K562 (cell line): ENCODE results near the gene PGS1. TPM values are rescaled to one million over a fixed set of nuclear protein-coding genes. Genes with fewer than 3 reads are reported as not detected.

Experiments
- BRD9 ChIP-seq: fragments of 450-650 bp; IDR thresholded peaks from 2 replicates; pipeline ENCODE4 v1.6.1; 2018; ENCODE audit warnings: low read depth; ENCODE audit not compliant: partially characterized antibody
- CTBP1 ChIP-seq: fragments of 450-650 bp; IDR thresholded peaks from 2 replicates; pipeline ENCODE4 v1.6.1; 2016; ENCODE audit warnings: borderline replicate concordance
- ELF2 ChIP-seq: fragments of 250-450 bp; sonication (Bioruptor Pico); IDR thresholded peaks from 2 replicates; pipeline ENCODE4 v1.5.0; 2021; ENCODE audit warnings: mild to moderate bottlenecking
- HNRNPUL1 ChIP-seq: fragments of 200-400 bp; formaldehyde crosslinking; IDR thresholded peaks from 2 replicates; pipeline ENCODE4 v1.6.1; 2017; ENCODE audit warnings: low read length
- KLF13 ChIP-seq: fragments of 450-650 bp; IDR thresholded peaks from 2 replicates; pipeline ENCODE4 v1.6.1; 2016; ENCODE audit warnings: missing genetic modification characterization, low read depth, mild to moderate bottlenecking, missing compliant biosample characterization, moderate library complexity, borderline replicate concordance
- MAX ChIP-seq: sonication (generic); formaldehyde crosslinking; IDR thresholded peaks from 2 replicates; pipeline ENCODE4 v1.9.0; 2022; ENCODE audit warnings: mild to moderate bottlenecking, missing genetic modification reagents
- NFATC3 ChIP-seq: fragments of 450-650 bp; IDR thresholded peaks from 2 replicates; pipeline ENCODE4 v1.6.1; 2017; ENCODE audit warnings: mild to moderate bottlenecking
- NR4A1 ChIP-seq, 2 experiments: fragments of 250-450 bp in 1 of 2; fragments of 450-650 bp in 1 of 2; sonication (Bioruptor Pico) in 1 of 2; IDR thresholded peaks; 2 replicates each; pipeline versions ENCODE4 v1.4.0 to v1.6.1; 2016 to 2020; ENCODE audit warnings: mild to moderate bottlenecking in 2 of 2, missing compliant biosample characterization in 1 of 2, missing genetic modification characterization in 1 of 2, moderate library complexity in 1 of 2
- PTBP1 ChIP-seq: fragments of 200-400 bp; formaldehyde crosslinking; IDR thresholded peaks from 2 replicates; pipeline ENCODE4 v1.6.1; 2017; ENCODE audit warnings: low read depth, low read length
- RFX1 ChIP-seq: fragments of 450-650 bp; IDR thresholded peaks from 2 replicates; pipeline ENCODE4 v1.6.1; 2016; ENCODE audit warnings: mild to moderate bottlenecking, moderate library complexity
- SMAD3 ChIP-seq: fragments of 450-650 bp; formaldehyde crosslinking; conservative IDR thresholded peaks from 2 replicates; pipeline ENCODE4 v1.4.0; 2020; ENCODE audit warnings: mild to moderate bottlenecking
- ZNF143 ChIP-seq: sonication (generic); formaldehyde crosslinking; IDR thresholded peaks from 2 replicates; pipeline ENCODE4 v1.9.0; 2022; ENCODE audit warnings: mild to moderate bottlenecking, missing genetic modification reagents
- ZNF24 ChIP-seq: fragments of 450-650 bp; IDR thresholded peaks from 2 replicates; pipeline ENCODE4 v1.6.1; 2016
- ZNF408 ChIP-seq: fragments of 250-450 bp; sonication (Bioruptor Pico); IDR thresholded peaks from 2 replicates; pipeline ENCODE4 v1.4.0; 2020; ENCODE audit warnings: low read depth, mild to moderate bottlenecking, moderate library complexity
- ZNF586 ChIP-seq: fragments of 450-650 bp; formaldehyde crosslinking; conservative IDR thresholded peaks from 2 replicates; pipeline ENCODE4 v1.4.0; 2020; ENCODE audit warnings: mild to moderate bottlenecking, moderate library complexity
- ZNF609 ChIP-seq: sonication (generic); formaldehyde crosslinking; IDR thresholded peaks from 2 replicates; pipeline ENCODE4 v1.8.1; 2023; ENCODE audit warnings: missing genetic modification reagents, mild to moderate bottlenecking, borderline replicate concordance
- ZNF77 ChIP-seq: fragments of 250-450 bp; sonication (Bioruptor Pico); IDR thresholded peaks from 2 replicates; pipeline ENCODE4 v1.5.0; 2020
- polyA plus RNA-seq, 8 experiments: library from polyadenylated mRNA; depleted of rRNA in 4 of 8; stranded (reverse) in 5 of 8; unstranded in 3 of 8; fragments of >200 nt; fragmentation: Nextera tagmentation in 2 of 8; fragmentation: Illumina TruSeq in 1 of 8; extraction: Ambion mirVana in 2 of 8; extraction: Trizol in 1 of 8; gene quantifications; 2 replicates each; pipeline versions ENCODE4 v1.2.1 to v1.2.3, GENCODE V29; 2011 to 2014; ENCODE audit warnings: inconsistent platforms in 1 of 8, missing spikeins in 1 of 8
- total RNA-seq, 7 experiments: library from RNA; depleted of rRNA in 6 of 7; stranded (reverse); fragments of >200 nt in 6 of 7; fragmentation: Illumina TruSeq in 2 of 7; extraction: Trizol in 2 of 7; gene quantifications; 2 replicates each; pipeline versions ENCODE4 v1.2.1 to v1.2.3, GENCODE V29; 2011 to 2021; ENCODE audit warnings: low replicate concordance in 1 of 7
- TF ChIP-seq, protein P1 (sequence below): fragments of 250-450 bp; sonication (Bioruptor Pico); IDR thresholded peaks from 2 replicates; pipeline ENCODE4 v1.9.0; 2021; ENCODE audit warnings: mild to moderate bottlenecking, inconsistent platforms
- TF ChIP-seq, protein P2 (sequence below): fragments of 250-450 bp; sonication (Bioruptor Pico); IDR thresholded peaks from 2 replicates; pipeline ENCODE4 v1.5.0; 2020; ENCODE audit warnings: mild to moderate bottlenecking, borderline replicate concordance

Gene PGS1
- total and polyA plus RNA-seq, 9 of the 15 experiments (the other 6 are each of a cell fraction or from before 2014, with no cell fraction given): 1.3 to 39.4 (median 22.3) TPM

DNA sequence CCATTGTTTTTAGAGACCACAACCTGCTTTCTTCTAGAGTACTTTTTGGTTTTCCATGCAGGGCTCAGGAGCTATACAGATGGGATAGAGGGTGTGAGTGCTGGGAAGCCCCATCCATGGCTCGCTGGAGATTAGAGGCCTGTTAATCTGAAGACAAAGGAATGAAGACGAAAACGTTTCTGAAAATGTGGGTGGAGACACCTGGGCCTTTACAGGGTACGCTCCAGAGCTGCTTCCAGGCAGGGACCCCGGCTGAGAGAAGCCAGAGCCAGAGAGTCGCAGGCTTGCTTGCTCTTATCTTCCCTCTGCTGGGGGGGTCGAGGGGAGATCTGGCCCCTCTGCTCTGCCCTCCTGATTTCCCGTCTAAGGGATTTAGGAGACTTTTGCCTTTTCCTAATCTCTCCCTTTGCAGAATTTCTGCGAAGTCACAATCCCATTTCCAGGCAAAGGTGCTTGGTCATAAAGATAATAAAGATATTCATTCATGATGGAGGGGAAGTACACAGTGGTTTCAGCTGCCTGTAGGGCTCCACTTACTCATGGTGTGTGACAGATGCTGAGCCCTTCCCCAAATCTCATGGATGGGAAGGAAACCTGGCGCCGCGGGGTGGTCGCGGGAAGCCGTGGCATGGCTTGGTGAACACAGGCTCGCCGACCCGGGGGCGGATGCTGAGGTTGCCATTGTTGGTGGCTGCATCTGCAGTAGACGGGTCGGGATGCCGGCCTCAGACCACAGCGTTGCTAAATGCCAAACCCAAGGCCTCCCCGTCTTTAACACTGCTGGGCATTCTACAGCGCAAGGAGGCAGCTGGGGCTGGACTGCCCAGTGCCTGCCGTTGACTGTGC, 13.8 kb upstream of the PGS1 start (continued):
- TF ChIP-seq, protein P1, sequence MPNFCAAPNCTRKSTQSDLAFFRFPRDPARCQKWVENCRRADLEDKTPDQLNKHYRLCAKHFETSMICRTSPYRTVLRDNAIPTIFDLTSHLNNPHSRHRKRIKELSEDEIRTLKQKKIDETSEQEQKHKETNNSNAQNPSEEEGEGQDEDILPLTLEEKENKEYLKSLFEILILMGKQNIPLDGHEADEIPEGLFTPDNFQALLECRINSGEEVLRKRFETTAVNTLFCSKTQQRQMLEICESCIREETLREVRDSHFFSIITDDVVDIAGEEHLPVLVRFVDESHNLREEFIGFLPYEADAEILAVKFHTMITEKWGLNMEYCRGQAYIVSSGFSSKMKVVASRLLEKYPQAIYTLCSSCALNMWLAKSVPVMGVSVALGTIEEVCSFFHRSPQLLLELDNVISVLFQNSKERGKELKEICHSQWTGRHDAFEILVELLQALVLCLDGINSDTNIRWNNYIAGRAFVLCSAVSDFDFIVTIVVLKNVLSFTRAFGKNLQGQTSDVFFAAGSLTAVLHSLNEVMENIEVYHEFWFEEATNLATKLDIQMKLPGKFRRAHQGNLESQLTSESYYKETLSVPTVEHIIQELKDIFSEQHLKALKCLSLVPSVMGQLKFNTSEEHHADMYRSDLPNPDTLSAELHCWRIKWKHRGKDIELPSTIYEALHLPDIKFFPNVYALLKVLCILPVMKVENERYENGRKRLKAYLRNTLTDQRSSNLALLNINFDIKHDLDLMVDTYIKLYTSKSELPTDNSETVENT (CRISPR knock-in tag): 0 out of 2 replicates have a peak, but pooled peaks have one; percentile 16
- TF ChIP-seq BRD9 (no peak), KLF13 (tag) (no peak), NR4A1 (CRISPR knock-in tag; IDR thresholded peaks at IDR 0.05) (no peak), NR4A1 (tag; IDR thresholded peaks at IDR 0.05) (no peak), SMAD3 (CRISPR knock-in tag) (no peak), PTBP1 (no peak), CTBP1 (peak; percentile 62; the same call in 1 of the 2 replicates), ZNF609 (no peak), MAX (CRISPR knock-in tag) (no peak), ZNF24 (no peak), ZNF77 (no peak), HNRNPUL1 (no peak), ZNF586 (no peak), NFATC3 (no peak), ELF2 (CRISPR knock-in tag) (no peak), ZNF408 (CRISPR knock-in tag) (no peak), ZNF143 (CRISPR knock-in tag) (no peak), RFX1 (no peak)
- TF ChIP-seq, protein P2, sequence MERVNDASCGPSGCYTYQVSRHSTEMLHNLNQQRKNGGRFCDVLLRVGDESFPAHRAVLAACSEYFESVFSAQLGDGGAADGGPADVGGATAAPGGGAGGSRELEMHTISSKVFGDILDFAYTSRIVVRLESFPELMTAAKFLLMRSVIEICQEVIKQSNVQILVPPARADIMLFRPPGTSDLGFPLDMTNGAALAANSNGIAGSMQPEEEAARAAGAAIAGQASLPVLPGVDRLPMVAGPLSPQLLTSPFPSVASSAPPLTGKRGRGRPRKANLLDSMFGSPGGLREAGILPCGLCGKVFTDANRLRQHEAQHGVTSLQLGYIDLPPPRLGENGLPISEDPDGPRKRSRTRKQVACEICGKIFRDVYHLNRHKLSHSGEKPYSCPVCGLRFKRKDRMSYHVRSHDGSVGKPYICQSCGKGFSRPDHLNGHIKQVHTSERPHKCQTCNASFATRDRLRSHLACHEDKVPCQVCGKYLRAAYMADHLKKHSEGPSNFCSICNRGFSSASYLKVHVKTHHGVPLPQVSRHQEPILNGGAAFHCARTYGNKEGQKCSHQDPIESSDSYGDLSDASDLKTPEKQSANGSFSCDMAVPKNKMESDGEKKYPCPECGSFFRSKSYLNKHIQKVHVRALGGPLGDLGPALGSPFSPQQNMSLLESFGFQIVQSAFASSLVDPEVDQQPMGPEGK (CRISPR knock-in tag): no peak
